CD4-positive, alpha-beta T cell treated with Interferon gamma for 1 hour (primary cell): ENCODE measurements around the gene SLC7A7.
A peak's percentile ranks its signal among the peaks of the same experiment; 100 is the strongest.
"Not testable (repeated sequence)": the region's sequence is repeated elsewhere in the genome, so short reads cannot be mapped to it uniquely, and the experiment has no call there.

ENCODE experiments used
- DNase-seq: peaks from one replicate; pipeline ENCODE4 v3.0.0-alpha.2; 2020

The SLC7A7 gene

GRCh38 chr14:22820731-22821130 lies 5.5 kb upstream of the SLC7A7 start:
- DNase-seq = no peak

GRCh38 chr14:22819151-22819988 lies 4.1 kb upstream of the SLC7A7 start:
- DNase-seq = no peak

- DNase-seq = no peak
Measured at GRCh38 chr14:22814373-22814772, 862 bp downstream of the SLC7A7 start.

- no peak for DNase-seq
Measured at GRCh38 chr14:22813145-22813544, 2.1 kb downstream of the SLC7A7 start.

GRCh38 chr14:22812744-22813143 lies 2.5 kb downstream of the SLC7A7 start:
- DNase-seq = no peak

- no peak for DNase-seq
Measured at GRCh38 chr14:22811722-22812121, 3.5 kb downstream of the SLC7A7 start.

- no peak for DNase-seq
Measured at GRCh38 chr14:22808388-22809209, 6.6 kb downstream of the SLC7A7 start.

GRCh38 chr14:22807432-22808087 lies 7.7 kb downstream of the SLC7A7 start:
- DNase-seq = no peak

- DNase-seq = not testable (repeated sequence)
Measured at GRCh38 chr14:22805235-22805634, 10.0 kb downstream of the SLC7A7 start.

GRCh38 chr14:22803687-22803974 lies 11.6 kb downstream of the SLC7A7 start:
- DNase-seq = no peak

GRCh38 chr14:22802860-22803686 lies 12.2 kb downstream of the SLC7A7 start:
- no peak for DNase-seq

GRCh38 chr14:22801716-22802115 lies 13.5 kb downstream of the SLC7A7 start:
- DNase-seq = no peak

GRCh38 chr14:22800346-22800745 lies 14.9 kb downstream of the SLC7A7 start:
- no peak for DNase-seq

- DNase-seq = no peak
Measured at GRCh38 chr14:22798528-22798927, 16.7 kb downstream of the SLC7A7 start.

GRCh38 chr14:22797017-22797917 lies 18.0 kb downstream of the SLC7A7 start:
- no peak for DNase-seq

GRCh38 chr14:22796087-22796707 lies 19.0 kb downstream of the SLC7A7 start:
- DNase-seq = no peak

- DNase-seq = peak; percentile 31
Measured at GRCh38 chr14:22794551-22794951, 20.7 kb downstream of the SLC7A7 start.

GRCh38 chr14:22793976-22794375 lies 21.3 kb downstream of the SLC7A7 start:
- no peak for DNase-seq

- DNase-seq = not testable (repeated sequence)
Measured at GRCh38 chr14:22793550-22793949, 21.7 kb downstream of the SLC7A7 start.

- DNase-seq = no peak
Measured at GRCh38 chr14:22792158-22792557, 23.1 kb downstream of the SLC7A7 start.

- DNase-seq = no peak
Measured at GRCh38 chr14:22791301-22791700, 23.9 kb downstream of the SLC7A7 start.
